Esophagus squamous epithelium (tissue), 5 donors: ENCODE results near the gene KRIT1. TPM values are rescaled to one million over a fixed set of nuclear protein-coding genes. Genes with fewer than 3 reads are reported as not detected.

Experiments used
- DNase-seq: peaks from one replicate; lab custom pipeline; 2025; lab: John Stamatoyannopoulos, UW
- H3K27ac ChIP-seq, 4 donors: fragments of 200-600 bp; sonication (generic); one replicate each; pipeline ENCODE4 v1.5.1; 2016 to 2019; ENCODE audit warnings: mild to moderate bottlenecking in 1 of 4
- H3K27me3 ChIP-seq, 4 donors: fragments of 200-600 bp; sonication (generic); 1 replicate in 3 of 4; 2 replicates in 1 of 4; pipeline versions ENCODE4 v1.5.1 to v1.6.0; 2017 to 2021; ENCODE audit warnings: antibody characterized with exemption in 1 of 4
- H3K36me3 ChIP-seq, 3 donors: fragments of 200-600 bp; sonication (generic); one replicate each; pipeline ENCODE4 v1.5.1; 2016 to 2019
- H3K4me1 ChIP-seq, 3 donors: fragments of 200-600 bp; sonication (generic); one replicate each; pipeline ENCODE4 v1.5.1; 2017 to 2019
- H3K4me3 ChIP-seq, 4 donors: fragments of 200-600 bp; sonication (generic); 1 replicate in 3 of 4; 2 replicates in 1 of 4; pipeline ENCODE4 v1.5.1; 2016 to 2019; ENCODE audit warnings: mild to moderate bottlenecking in 2 of 4, moderate library complexity in 1 of 4
- H3K9me3 ChIP-seq, 3 donors: fragments of 200-600 bp; sonication (generic); one replicate each; pipeline ENCODE4 v1.5.1; 2016 to 2019
- CTCF ChIP-seq, 6 experiments: fragments of 450-650 bp in 4 of 6; fragments of 200-600 bp in 2 of 6; sonication (generic) in 2 of 6; IDR thresholded peaks; one replicate each; pipeline ENCODE4 v1.5.1; 2016 to 2019; ENCODE audit warnings: antibody characterized with exemption in 6 of 6, mild to moderate bottlenecking in 4 of 6, moderate library complexity in 4 of 6
- POLR2A ChIP-seq, 4 donors: fragments of 450-650 bp; IDR thresholded peaks; one replicate each; pipeline ENCODE4 v1.6.1; 2017; ENCODE audit warnings: antibody characterized with exemption in 4 of 4, mild to moderate bottlenecking in 4 of 4, moderate library complexity in 3 of 4
- WGBS, 2 donors: methylation state at CpG; one replicate each; pipeline ENCODE4 v1.1.5; 2018; 5-methylcytosine and 5-hydroxymethylcytosine counted together
- intact Hi-C: fragments of 100-400 bp; cut with DNase I; formaldehyde crosslinking; loops from one replicate; pipeline ENCODE4 v1.15.0; 2022
- total RNA-seq, 4 donors: library from RNA; depleted of rRNA; stranded (reverse); fragments of >200 nt; gene quantifications; one replicate each; pipeline ENCODE4 v1.1.0, GENCODE V29; 2016
- donor health status: DM: yes; HTN: yes; CAD: no.

Gene KRIT1
- total RNA-seq, 4 donors from 2014 or later, result 33.9 to 81.5 (median 56.8) TPM

DNA sequence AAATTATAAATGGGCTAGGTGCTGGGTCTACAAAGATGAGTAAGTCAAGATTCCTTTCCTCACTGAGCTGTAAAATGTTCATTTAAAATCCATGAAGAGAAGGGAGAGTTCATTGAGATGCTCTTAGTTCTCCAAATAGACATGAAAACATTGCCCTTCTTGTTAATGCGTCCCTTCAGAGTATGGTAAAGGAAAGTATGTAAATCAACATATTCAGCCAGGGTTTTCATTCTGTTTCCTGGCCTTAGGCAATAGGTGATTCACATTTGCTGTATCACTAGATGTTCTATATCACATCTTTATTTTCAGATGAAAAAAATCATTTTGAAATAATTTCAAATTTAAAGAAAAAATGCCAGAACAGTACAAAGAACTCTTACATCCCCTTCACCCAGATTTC is 5.5 kb upstream of the KRIT1 start:
- H3K9me3 ChIP-seq, result no peaks in the 10 kb centered on the region
- TF ChIP-seq POLR2A (IDR thresholded peaks at IDR 0.05), result no peak
- TF ChIP-seq CTCF (IDR thresholded peaks at IDR 0.05), result no peak
- H3K27ac ChIP-seq, result no peak overlapping the region
- no peak for DNase-seq
- H3K4me3 ChIP-seq, result no peak overlapping the region
- H3K27me3 ChIP-seq, result no peaks in the 10 kb centered on the region
- WGBS, 2 donors, result 38 to 52% methylated on average over 1 of the region's 1 CpG
- no peaks in the 10 kb centered on the region for H3K36me3 ChIP-seq
- intact Hi-C loops, result no loop called here
- H3K4me1 ChIP-seq, result peaks cover 6 to 25% (median 13%) of the 10 kb centered on the region in 3 donors

- DNase-seq, result no peak
- no peak for TF ChIP-seq CTCF (IDR thresholded peaks at IDR 0.05)
- no peak for TF ChIP-seq POLR2A (IDR thresholded peaks at IDR 0.05)
- H3K27ac ChIP-seq, result no peak overlapping the region
- no peak overlapping the region for H3K4me3 ChIP-seq
- no peaks in the 10 kb centered on the region for H3K27me3 ChIP-seq
- H3K9me3 ChIP-seq, result no peaks in the 10 kb centered on the region
- intact Hi-C loops, result no loop called here
- peaks cover 6 to 25% (median 13%) of the 10 kb centered on the region in 3 donors for H3K4me1 ChIP-seq
- no peaks in the 10 kb centered on the region for H3K36me3 ChIP-seq
Observed at GRCh38 chr7:92250603-92251002, 4.9 kb upstream of the KRIT1 start.

GRCh38 chr7:92246360-92247101 is 817 bp upstream of the KRIT1 start:
- peaks cover 0 to 3% (median 0%) of the 10 kb centered on the region in 3 donors for H3K36me3 ChIP-seq
- H3K4me3 ChIP-seq, result peak overlapping the region; percentile 71 to 97 (median 92)
- DNase-seq, result no peak
- peaks cover 6 to 52% (median 19%) of the 10 kb centered on the region in 3 donors for H3K4me1 ChIP-seq
- peak overlapping the region; percentile 91 to 97 (median 94) for H3K27ac ChIP-seq
- TF ChIP-seq POLR2A (IDR thresholded peaks at IDR 0.05), result no peak
- TF ChIP-seq CTCF (IDR thresholded peaks at IDR 0.05), result no peak
- no peaks in the 10 kb centered on the region for H3K9me3 ChIP-seq
- intact Hi-C loops, result loop anchor here (10.0 kb wide), 1 partner anchor 112 kb away; the partner anchor contains the start of gene CYP51A1
- H3K27me3 ChIP-seq, result no peaks in the 10 kb centered on the region
- WGBS, 2 donors, result 0% methylated on average over 20 to 23 of the region's 35 CpGs

DNA sequence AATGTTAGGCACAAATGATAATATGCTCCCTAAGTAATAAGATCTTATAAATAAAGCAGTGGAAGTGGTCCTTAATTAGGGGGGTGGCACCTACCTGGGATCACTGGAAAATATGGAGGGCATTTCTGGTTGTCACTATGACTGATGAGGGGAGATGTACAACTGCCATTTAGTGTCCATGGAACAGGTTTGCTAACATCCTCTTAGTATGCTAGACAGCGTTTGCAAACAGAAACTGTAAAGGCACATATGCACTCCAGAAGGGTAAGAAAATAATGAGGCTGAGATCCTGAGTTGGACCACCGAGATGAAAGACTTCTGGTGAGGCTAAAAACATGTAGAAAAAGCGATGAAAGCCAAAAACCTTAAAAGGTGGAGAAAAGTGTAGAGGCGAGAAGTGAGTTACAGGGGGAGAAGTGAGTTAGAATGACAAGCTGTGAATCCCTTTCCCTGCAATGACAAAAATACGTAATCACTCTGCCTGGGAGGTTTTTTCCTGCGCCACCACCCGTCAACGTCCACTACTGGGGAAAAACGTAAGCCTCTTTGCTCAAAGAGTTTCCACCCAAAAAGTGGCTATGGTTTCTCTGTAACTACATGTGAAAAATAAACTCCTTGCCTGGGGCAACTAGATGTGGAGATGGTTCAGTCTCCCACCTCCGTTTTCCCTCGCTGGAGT is 767 bp downstream of the KRIT1 start:
- peaks cover 6 to 48% (median 19%) of the 10 kb centered on the region in 3 donors for H3K4me1 ChIP-seq
- WGBS, 2 donors, result 0 to 3% methylated on average over 11 of the region's 11 CpGs
- intact Hi-C loops, result loop anchor here (10.0 kb wide), 1 partner anchor 110 kb away; the partner anchor contains the start of gene CYP51A1
- peaks cover 0 to 19% (median 4%) of the 10 kb centered on the region in 3 donors for H3K36me3 ChIP-seq
- DNase-seq, result no peak
- peak overlapping the region; percentile 91 to 97 (median 94) for H3K27ac ChIP-seq
- H3K9me3 ChIP-seq, result no peaks in the 10 kb centered on the region
- no peaks in the 10 kb centered on the region for H3K27me3 ChIP-seq
- TF ChIP-seq CTCF (IDR thresholded peaks at IDR 0.05), result no peak
- no peak for TF ChIP-seq POLR2A (IDR thresholded peaks at IDR 0.05)
- H3K4me3 ChIP-seq, result peak overlapping the region; percentile 71 to 97 (median 92)

GRCh38 chr7:92242972-92243371 is 2.7 kb downstream of the KRIT1 start:
- H3K27ac ChIP-seq, result no peak overlapping the region
- peaks cover 0 to 38% (median 10%) of the 10 kb centered on the region in 3 donors for H3K36me3 ChIP-seq
- H3K27me3 ChIP-seq, result no peaks in the 10 kb centered on the region
- 90 to 91% methylated on average over 6 of the region's 6 CpGs for WGBS, 2 donors
- DNase-seq, result no peak
- intact Hi-C loops, result loop anchor here (10.0 kb wide), 1 partner anchor 108 kb away; the partner anchor contains the start of gene CYP51A1
- H3K4me1 ChIP-seq, result peaks cover 3 to 42% (median 16%) of the 10 kb centered on the region in 3 donors
- no peak overlapping the region for H3K4me3 ChIP-seq
- no peak for TF ChIP-seq POLR2A (IDR thresholded peaks at IDR 0.05)
- no peak for TF ChIP-seq CTCF (IDR thresholded peaks at IDR 0.05)
- H3K9me3 ChIP-seq, result no peaks in the 10 kb centered on the region
